Skin epidermis (tissue), 12 donors: Measurements from ENCODE around the gene ACP3.

ENCODE experiments used
- H3K27ac ChIP-seq, 21 experiments: fragments of 200-600 bp; sonication (generic) in 11 of 21; one replicate each; pipeline ENCODE4 v1.5.0; 2020; ENCODE audit warnings: mild to moderate bottlenecking in 3 of 21, inconsistent platforms in 2 of 21, moderate library complexity in 2 of 21
- H3K4me3 ChIP-seq, 7 experiments: fragments of 200-600 bp; sonication (generic) in 2 of 7; one replicate each; pipeline ENCODE4 v1.5.0; 2020; ENCODE audit warnings: inconsistent platforms in 2 of 7, mild to moderate bottlenecking in 2 of 7, moderate library complexity in 1 of 7

Gene ACP3

GRCh38 chr3:132399054-132399929 lies 82.1 kb downstream of the ACP3 start:
- Histone ChIP-seq H3K27ac (no peak overlapping the region), H3K4me3 (no peak overlapping the region)

GRCh38 chr3:132401255-132401654 lies 84.0 kb downstream of the ACP3 start:
- H3K27ac ChIP-seq, result no peak overlapping the region
- H3K4me3 ChIP-seq, result no peak overlapping the region

DNA sequence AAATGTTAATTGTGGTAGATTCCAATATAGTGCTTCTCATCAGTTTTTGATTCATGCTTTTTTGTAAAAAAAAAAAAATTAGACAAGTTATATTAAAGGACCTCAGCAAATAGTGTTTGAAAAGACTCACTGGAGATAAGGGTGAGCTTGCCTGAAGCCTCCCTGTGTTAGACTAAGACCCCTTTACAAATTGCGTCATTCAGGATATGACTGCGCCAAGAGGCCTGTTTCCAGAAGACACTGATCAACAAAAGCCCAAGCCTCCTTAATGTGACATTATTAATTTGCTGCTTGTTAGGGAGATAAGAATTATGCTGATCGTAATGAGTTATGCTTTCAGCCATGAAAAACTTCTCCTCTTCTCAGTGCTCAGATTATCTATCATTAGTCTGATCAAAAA lies 87.1 kb downstream of the ACP3 start:
- no peak overlapping the region for H3K27ac ChIP-seq

DNA sequence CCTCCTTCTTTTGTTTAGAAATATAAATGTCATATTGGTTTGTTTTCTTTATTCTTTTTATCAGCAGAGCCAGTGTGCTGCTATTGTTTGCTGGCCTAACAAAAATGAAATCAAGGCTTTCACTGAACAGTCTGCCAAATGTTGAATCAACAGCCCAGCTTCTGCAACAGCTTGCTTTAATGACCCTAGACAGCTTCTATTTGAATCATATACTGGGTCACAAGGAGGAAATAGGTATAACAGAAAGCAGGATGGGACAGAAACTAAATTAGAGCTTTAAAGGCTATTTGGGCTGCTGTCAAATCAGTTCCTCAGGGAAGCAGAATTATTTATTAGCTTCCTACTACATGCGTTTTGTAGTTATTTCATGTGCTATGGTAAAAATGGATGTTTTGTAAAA lies 88.0 kb downstream of the ACP3 start:
- no peak overlapping the region for H3K4me3 ChIP-seq
- H3K27ac ChIP-seq, result peak overlapping the region in 1 of 21 experiments; percentile 32

More for the DNA sequence above, 87.1 kb downstream of the ACP3 start:
- H3K4me3 ChIP-seq, result no peak overlapping the region

DNA sequence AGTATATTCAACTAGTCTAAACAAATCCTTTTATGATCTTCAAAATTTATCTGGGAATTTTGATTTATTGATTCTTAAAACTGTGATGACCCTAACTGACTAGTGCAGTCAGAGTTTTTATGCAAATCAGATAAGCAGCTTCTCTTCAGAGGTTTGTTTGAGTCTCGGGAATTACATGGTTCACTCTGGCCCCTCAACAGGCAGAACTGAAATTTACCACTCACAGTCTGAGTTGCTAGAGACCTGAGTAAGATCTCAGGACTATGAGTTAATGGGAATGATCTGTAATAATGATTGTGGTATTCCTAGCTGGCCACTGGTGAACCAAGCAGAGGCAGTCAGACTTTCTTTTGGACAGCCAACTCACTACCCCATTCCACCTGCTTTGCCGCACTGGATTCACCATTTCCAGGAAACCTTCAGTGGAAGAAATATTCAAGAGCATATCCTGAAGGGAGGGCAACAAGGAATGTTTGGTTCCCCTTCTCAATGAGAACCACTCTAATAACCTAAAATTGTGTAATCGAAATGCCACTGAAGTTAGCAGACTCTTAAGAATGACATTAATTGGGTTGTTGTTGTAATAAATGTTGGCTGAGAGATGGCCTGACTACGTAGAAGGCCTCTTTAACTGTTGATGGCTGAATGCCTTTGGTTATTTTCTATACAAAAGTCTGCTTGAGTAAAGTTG lies 88.5 kb downstream of the ACP3 start:
- Histone ChIP-seq H3K27ac (peak overlapping the region in 1 of 21 experiments; percentile 35), H3K4me3 (no peak overlapping the region)

- Histone ChIP-seq H3K4me3 (no peak overlapping the region), H3K27ac (no peak overlapping the region)
Measured at GRCh38 chr3:132406587-132406986, 89.4 kb downstream of the ACP3 start.

DNA sequence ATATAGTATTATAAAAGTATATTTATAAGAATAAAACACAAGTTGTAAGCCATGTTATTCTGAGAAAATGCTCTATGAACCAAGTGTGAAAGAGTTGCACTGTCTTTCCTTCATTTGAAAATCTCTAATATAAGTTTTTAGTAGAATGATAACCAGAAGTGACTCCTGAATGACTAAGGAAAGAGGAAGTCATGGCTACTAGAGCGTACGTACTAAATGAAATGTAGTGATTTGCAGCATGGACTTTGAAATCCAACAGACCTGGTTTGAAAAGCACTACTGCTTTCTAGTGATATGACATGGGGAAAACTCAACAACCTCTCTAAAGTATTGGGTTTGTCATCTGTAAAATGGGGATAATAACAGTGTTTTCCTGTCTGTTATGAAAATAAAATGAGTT lies 89.8 kb downstream of the ACP3 start:
- no peak overlapping the region for H3K4me3 ChIP-seq

More for the DNA sequence above, 89.8 kb downstream of the ACP3 start:
- no peak overlapping the region for H3K27ac ChIP-seq
